ENCODE data around the gene UBTF. TPM values are rescaled to one million over a fixed set of nuclear protein-coding genes. Genes with fewer than 3 reads are reported as not detected.

UBTF gene
- total RNA-seq, 5 donors from 2014 or later (not counting 1 experiment from before 2014, with no cell fraction given) = 162 to 228 (median 213) TPM

Other genes starting within 250 kb of the UBTF start
- 1 to 10 TPM in 4 of 5 donors, under 1 TPM in 1; 0.35 to 2.4 (median 1.8) TPM for gene NAGS, start 215.1 kb downstream of the UBTF start, total RNA-seq
- 10 to 100 TPM; 13.4 to 32.4 (median 26.6) TPM for gene TMEM101, start 204.7 kb downstream of the UBTF start, total RNA-seq
- gene LSM12, start 153.0 kb downstream of the UBTF start, total RNA-seq = 10 to 100 TPM; 29.4 to 39.0 (median 37.1) TPM
- gene G6PC3, start 148.9 kb downstream of the UBTF start, total RNA-seq = 10 to 100 TPM in 4 of 5 donors, 1 to 10 TPM in 1; 9.4 to 19.0 (median 16.2) TPM
- 10 to 100 TPM; 68.6 to 81.4 (median 72.8) TPM for gene HDAC5, start 96.0 kb downstream of the UBTF start, total RNA-seq
- gene HROB, start 77.7 kb downstream of the UBTF start, total RNA-seq = 1 to 10 TPM in 4 of 5 donors, under 1 TPM in 1; 0.73 to 3.4 (median 1.1) TPM
- under 1 TPM in 1 of 5 donors, not detected in 4; 0.15 TPM for gene ASB16, start 49.0 kb downstream of the UBTF start, total RNA-seq
- gene TMUB2, start 32.7 kb downstream of the UBTF start, total RNA-seq = 10 to 100 TPM; 42.0 to 46.6 (median 43.0) TPM
- gene ATXN7L3, start 19.8 kb downstream of the UBTF start, total RNA-seq = 100 to 1,000 TPM; 101 to 130 (median 125) TPM
- gene SLC4A1, start 48.5 kb upstream of the UBTF start, total RNA-seq = not detected
- under 1 TPM in 3 of 5 donors, not detected in 2; 0.38 to 0.65 (median 0.41) TPM for gene RUNDC3A, start 88.9 kb upstream of the UBTF start, total RNA-seq
- 100 to 1,000 TPM in 3 of 5 donors, 10 to 100 TPM in 2; 78.6 to 108 (median 104) TPM for gene SLC25A39, start 105.1 kb upstream of the UBTF start, total RNA-seq
- 10 to 100 TPM; 21.0 to 48.3 (median 40.1) TPM for gene GRN, start 125.6 kb upstream of the UBTF start, total RNA-seq
- gene FAM171A2, start 144.2 kb upstream of the UBTF start, total RNA-seq = 1 to 10 TPM in 2 of 5 donors, under 1 TPM in 3; 0.18 to 1.5 (median 0.89) TPM
- gene ITGA2B, start 170.0 kb upstream of the UBTF start, total RNA-seq = 1 to 10 TPM in 3 of 5 donors, under 1 TPM in 2; 0.41 to 3.9 (median 1.1) TPM

All from T-cell (primary cell).